ENCODE data around the gene SERPINB1. TPM values are rescaled to one million over a fixed set of nuclear protein-coding genes. Genes with fewer than 3 reads are reported as not detected.
"Not testable (repeated sequence)": the region's sequence is repeated elsewhere in the genome, so short reads cannot be mapped to it uniquely, and the experiment has no call there.

Gene SERPINB1
- total RNA-seq, 1 experiment from 2014 or later, result 247 TPM

DNA sequence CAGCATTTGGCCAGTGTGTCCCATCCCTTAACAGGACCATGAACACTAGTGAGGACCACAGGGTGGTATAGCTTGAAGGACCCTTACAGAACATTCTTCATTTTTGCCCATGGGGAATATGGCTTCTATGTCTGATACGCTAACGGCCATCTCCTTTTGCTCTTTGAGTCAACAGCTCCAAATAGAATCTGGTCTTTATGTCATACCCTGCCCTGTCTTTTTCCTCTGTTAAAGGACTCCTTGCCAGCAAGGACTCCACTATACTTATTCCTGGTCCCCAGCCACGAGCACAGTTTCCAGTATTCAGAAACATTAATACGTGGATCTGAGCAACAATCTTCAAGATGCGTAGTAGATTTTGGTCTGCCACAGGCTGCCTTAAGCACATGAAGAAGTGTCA lies 22.5 kb downstream of the SERPINB1 start:
- no peak for DNase-seq (ENCODE audit: extremely low read depth, low read depth)

- DNase-seq (ENCODE audit: extremely low read depth, low read depth), result no peak
Measured at GRCh38 chr6:2818593-2818992, 23.1 kb downstream of the SERPINB1 start.

- peak; percentile 62 for DNase-seq (ENCODE audit: extremely low read depth, low read depth)
Measured at GRCh38 chr6:2817903-2818443, 23.7 kb downstream of the SERPINB1 start.

DNA sequence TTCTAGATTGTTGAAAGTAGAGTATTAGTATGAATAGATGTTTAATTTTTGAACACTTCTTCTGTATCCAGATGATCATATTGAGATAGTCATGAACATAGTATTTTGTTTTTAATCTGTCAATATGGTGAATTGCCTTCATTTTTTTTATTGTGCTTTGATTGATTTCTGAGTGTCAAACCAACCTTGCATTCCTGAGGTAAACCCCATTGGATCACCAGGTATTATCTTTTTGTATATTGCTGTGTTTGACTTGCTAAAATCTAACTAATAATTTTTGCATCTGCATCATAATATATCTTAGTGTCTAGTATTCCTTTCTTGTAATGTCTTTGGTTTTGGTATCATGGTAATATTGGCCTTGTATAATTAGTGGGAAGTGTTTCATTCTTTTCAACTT lies 25.5 kb downstream of the SERPINB1 start:
- DNase-seq (ENCODE audit: extremely low read depth, low read depth), result no peak

DNA sequence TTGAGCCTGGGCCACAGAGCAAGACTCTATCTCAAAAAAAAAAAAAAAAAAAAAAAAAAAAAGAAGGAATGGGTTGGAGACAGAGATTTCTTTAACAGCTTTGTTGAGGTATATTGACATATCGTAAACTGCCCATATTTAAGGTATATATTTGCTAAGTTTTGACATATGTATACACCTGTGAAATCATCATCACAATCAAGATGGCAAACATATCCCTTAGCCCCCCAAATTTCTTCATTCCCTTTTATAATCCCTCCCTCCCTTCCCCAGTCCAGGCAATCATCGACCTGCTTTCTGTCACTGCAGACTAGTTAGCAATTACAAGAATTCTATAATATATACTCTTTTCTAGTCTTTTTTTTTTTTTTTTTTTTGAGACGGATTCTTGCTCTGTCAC lies 29.0 kb downstream of the SERPINB1 start:
- no peak for DNase-seq (ENCODE audit: extremely low read depth, low read depth)

DNA sequence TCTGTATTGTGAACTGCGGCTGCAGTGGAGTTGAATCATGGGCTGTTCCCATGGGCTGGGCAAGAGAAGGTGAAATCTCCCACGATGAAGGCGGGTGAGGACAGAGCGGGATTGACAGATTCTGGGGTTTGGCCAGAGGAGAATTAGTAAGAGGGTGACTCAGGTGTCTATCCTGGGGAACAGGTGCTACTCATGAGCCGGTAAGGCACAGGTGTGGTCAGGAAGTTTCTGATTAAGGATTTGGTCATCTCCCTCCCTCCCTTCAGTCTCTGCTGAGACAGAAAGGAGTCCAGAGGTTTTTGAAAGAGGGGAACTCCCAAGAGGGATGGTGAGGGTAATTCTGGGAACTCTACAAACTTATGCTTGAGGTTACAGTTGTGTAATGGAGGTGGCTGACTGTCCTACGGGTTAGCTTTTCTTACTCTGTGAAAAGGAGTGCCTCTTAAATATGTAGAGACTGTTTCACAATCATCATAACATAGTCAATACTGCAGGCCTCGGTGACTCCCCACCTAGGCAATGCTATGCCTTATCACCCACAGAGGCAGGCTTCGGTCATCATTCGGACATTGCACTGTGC lies 31.5 kb downstream of the SERPINB1 start:
- DNase-seq (ENCODE audit: extremely low read depth, low read depth), result no peak

DNA sequence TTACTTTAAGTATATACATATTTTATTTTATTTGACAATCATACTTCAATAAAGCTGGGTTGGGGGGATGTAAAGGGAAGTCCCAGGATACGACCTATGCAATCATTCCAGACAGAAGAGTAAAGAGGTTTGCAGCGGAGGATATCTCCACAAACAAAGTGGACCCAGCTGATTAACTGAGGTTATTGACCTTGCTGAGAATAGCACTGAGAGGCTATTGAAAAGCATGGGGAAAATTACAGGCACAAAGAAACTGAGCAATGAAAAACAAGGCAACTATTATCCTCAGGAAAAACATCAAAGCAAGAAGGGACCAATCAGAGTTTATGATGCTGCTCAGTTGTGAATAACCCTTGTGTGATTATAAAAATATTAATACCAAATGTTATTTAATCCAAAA lies 32.6 kb downstream of the SERPINB1 start:
- no peak for DNase-seq (ENCODE audit: extremely low read depth, low read depth)

DNA sequence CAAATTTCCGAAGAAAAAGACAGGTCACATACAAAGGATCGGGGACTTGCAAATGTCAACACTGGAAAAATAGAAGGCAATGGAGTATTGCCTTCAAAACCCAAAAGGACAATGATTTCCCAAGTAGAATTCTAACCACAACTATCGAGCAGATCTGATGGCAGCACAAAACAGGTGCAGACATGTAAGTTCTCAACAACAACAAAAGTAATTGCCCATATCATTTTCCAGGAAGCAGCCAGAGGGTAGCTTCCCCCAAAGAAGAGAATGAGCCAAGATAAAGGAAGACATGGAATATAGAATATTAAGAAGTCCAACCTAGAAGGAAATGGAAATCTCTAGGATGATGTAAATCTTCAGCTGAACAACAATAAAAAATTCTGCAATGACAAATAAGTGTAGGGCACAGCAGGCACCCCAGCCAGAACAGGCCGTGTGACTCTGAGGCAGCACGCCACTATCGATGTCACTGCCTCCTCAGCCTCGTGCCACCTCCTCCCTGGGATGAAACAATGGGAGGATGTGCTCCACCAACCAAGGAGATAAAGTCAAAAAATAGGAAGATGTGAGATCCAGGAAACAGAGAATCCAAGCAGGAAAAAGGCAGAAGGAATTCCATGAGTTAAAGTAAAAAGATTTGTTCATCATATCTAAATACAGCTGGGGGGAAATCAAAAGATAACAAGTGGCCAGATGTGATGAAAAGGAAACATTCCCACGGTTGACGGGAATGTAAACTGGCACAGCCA lies 34.1 kb downstream of the SERPINB1 start:
- DNase-seq (ENCODE audit: extremely low read depth, low read depth), result no peak

GRCh38 chr6:2806644-2807043 lies 35.0 kb downstream of the SERPINB1 start:
- DNase-seq (ENCODE audit: extremely low read depth, low read depth), result no peak

- no peak for DNase-seq (ENCODE audit: extremely low read depth, low read depth)
Measured at GRCh38 chr6:2805031-2805430, 36.6 kb downstream of the SERPINB1 start.

GRCh38 chr6:2804516-2804915 lies 37.1 kb downstream of the SERPINB1 start:
- DNase-seq (ENCODE audit: extremely low read depth, low read depth), result no peak

DNA sequence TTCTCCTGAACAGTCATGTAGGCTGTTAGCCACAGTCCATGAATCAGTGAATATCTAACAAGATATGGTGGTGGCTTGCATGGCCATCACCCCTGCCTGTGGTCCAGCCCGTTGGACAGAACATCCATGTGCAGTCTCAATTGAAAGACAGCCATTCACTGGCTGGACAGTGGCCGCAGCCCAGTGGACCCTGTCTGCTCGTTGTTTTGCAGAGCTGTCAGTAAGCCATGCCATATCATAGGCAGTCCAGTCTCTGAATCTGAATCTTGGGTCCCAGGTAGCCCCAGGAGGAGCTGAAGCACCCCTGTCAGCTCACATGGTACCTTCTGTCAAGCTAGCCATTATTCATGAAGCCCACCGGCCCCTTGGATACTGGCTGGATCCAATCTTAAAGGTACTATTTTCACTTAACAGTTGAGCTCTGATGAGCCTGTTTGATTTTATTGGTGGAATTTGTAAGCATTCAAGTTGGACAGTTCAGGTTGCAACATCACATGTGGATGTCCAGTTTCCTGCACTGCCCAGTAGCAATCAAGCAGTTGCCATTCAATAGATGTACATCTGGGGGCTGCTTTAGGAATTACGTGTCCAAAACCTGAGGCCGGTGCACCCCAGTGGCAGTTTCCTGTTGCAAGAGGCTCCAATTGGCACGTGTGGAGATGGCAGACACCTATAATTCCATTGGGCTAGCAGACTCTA lies 37.8 kb downstream of the SERPINB1 start:
- no peak for DNase-seq (ENCODE audit: extremely low read depth, low read depth)

- DNase-seq (ENCODE audit: extremely low read depth, low read depth), result no peak
Measured at GRCh38 chr6:2802521-2803060, 39.1 kb downstream of the SERPINB1 start.

DNA sequence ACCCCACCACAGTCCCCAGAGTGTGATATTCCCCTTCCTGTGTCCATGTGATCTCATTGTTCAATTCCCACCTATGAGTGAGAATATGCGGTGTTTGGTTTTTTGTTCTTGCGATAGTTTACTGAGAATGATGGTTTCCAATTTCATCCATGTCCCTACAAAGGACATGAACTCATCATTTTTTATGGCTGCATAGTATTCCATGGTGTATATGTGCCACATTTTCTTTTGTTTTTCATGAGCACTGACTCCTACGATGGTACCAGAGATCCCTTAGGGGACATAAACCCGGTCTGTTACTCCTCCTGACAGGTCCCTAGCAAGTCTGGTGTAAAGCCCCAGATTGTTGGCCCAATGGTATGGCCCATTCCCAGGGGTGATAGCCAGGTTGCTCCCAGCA lies 40.0 kb downstream of the SERPINB1 start:
- not testable (repeated sequence) for DNase-seq (ENCODE audit: extremely low read depth, low read depth)

- DNase-seq (ENCODE audit: extremely low read depth, low read depth), result no peak
Measured at GRCh38 chr6:2800552-2801316, 40.9 kb downstream of the SERPINB1 start.

GRCh38 chr6:2799936-2800527 lies 41.6 kb downstream of the SERPINB1 start:
- no peak for DNase-seq (ENCODE audit: extremely low read depth, low read depth)

- no peak for DNase-seq (ENCODE audit: extremely low read depth, low read depth)
Measured at GRCh38 chr6:2798586-2799134, 43.0 kb downstream of the SERPINB1 start.

DNA sequence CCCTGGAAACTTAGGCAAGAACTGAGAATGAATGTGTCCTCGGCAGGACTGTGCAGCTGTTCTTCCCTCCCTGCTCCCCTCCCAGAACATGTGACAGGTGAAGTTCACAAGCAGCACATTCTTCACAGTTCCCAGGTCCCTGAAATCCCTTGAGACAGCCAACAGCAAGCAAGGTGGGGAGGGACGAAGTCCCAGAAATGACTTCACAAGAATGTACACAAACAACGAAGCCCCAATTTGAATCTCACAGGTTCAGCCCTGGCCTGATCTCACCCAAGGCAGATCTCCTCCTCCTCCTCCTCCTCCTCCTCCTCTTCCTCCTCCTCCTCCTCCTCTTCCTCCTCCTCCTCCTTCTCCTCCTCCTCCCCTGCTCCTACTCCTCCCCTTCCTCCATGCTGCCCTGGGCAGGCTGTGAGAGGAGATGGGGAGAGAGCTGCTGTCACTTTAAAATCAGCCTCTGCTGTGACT lies 44.1 kb downstream of the SERPINB1 start:
- no peak for DNase-seq (ENCODE audit: extremely low read depth, low read depth)

DNA sequence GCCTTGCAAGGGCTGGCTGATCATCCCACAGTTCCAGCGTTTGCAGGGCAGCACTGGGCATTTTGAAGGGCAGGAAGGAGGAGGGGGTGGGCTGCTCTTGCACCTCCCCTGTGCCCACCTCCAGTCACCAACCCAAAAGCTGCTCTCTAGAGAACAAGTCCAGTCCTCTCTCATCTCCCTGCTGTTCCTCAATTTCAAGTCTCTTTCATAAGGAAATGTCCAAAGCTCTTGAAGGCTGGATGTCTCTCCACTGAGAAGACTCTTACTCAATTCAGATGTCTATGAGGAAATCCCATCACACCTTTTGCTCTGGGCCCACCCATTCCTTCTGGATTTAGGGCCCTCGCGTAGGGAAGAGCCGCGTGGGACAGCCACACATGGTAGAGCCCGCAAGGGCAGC lies 44.8 kb downstream of the SERPINB1 start:
- DNase-seq (ENCODE audit: extremely low read depth, low read depth), result no peak

DNA sequence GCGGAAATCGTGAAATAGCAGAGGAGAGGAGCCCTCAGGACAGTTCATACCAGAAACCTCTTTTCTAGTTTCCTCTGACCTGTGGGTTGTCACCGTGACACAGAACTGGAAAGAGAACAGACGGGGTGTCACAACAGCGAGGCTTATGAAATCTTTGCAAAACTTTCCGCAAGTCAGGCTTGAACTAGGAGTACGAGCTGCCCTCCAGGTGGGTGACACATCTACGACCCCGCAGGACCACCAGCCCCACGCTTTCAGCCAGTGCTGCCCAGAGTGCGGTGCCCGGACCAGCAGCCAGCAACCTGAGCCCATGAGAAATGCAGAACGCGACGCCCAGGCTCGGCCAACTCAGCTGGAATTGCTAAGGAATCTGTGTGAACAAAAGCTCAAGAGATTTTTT lies 45.7 kb downstream of the SERPINB1 start:
- DNase-seq (ENCODE audit: extremely low read depth, low read depth), result no peak

All from NCI-H460 (cell line).